ENCODE measurements around the gene EXOC3L4.

EXOC3L4 gene

DNA sequence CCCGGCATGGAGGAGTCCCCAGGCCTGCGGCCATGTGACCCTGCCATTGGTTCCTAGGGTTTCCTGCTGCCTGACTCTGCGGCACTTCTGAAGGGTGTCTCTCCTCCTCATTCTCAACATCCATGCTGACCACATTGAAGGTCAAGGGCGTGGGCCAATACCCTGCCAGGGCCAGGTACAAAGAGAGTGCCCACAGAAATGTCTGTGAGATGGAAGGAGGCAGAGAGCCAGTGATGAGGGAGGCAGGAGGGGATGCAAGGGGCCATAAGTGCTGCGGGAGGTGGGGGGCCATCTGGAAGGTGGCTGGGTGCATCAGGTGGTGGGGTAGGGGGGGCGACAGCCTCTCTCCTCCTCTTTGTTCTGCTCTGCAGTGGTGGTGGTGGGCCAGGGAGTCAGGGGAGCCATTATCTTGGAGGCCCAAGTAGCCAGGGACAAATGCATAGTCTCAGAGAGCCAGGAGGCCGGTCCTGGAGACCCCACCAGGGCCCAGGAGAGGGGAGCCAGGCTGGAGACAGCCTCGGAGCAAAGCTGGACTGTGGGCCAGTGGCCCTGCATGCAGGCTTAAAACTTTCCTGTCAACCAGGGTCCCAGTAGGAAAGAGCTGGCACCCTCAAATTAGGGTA, 24.2 kb upstream of the EXOC3L4 start:
- in situ Hi-C loops (cut with MboI; ENCODE audit: low sequenced_read_pairs): no loop called here

DNA sequence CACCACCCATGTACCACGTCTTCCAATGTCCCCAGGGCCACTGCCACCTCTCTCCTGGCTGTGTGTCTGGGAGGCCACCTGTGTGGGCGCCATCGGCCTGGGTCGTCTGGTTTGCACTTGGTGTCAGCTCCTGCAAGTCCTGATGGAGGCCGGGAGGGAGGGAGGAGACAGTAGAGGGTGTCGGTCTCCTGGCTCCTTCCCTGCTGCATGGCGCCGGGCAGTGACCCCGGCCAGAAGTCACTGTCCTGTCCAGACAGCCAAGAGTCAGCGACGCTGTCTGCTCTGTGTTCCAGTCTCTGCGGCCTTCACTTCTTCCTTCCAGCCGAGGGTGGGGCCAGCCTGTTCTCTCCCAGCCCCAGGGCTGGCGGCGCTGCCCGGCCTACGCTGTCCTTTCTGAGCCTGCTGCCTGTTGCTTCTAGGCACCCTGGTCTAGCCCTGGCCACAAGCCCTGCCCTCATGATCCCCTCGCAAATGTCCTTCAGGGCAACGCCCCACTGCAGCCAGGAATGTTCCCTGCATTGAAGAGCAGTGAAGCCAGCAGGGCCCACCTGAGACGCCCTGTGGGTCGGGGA, 23.5 kb upstream of the EXOC3L4 start:
- in situ Hi-C loops (cut with MboI; ENCODE audit: low sequenced_read_pairs): no loop called here

DNA sequence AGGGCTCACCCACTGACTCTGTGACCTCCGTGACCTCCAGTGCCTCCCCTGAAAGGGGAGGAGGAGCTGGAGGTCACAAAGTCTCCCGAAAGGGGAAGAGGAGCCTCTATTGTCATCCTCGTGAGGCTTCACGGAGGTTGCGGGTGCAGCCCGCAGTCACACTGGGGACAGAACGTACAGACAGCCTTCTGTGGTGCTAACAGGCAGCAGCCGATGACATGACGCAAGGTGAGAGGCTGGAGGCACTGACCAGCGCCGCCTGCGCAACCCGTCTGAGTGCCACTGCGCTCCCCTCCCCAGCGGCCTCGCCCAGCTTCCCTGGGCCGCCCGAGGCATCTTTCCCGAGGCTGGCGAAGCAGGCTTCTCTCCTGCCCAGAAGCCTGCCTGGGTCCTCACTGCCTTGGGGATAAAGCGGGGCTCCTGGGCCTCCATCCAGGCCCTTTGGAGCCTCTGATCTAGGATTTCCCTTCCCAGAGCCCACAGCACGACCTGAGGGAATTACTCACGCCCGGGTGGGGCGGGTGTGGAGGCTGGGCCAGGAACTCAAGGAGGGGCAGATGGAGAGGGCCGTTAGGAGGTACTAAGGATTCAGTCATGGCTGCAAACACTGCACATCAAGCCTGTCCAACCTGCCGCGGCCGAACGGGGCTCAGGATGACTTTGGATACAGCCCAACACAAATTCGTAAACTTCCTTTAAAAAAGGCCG, 22.8 kb upstream of the EXOC3L4 start:
- in situ Hi-C loops (cut with MboI; ENCODE audit: low sequenced_read_pairs): no loop called here

DNA sequence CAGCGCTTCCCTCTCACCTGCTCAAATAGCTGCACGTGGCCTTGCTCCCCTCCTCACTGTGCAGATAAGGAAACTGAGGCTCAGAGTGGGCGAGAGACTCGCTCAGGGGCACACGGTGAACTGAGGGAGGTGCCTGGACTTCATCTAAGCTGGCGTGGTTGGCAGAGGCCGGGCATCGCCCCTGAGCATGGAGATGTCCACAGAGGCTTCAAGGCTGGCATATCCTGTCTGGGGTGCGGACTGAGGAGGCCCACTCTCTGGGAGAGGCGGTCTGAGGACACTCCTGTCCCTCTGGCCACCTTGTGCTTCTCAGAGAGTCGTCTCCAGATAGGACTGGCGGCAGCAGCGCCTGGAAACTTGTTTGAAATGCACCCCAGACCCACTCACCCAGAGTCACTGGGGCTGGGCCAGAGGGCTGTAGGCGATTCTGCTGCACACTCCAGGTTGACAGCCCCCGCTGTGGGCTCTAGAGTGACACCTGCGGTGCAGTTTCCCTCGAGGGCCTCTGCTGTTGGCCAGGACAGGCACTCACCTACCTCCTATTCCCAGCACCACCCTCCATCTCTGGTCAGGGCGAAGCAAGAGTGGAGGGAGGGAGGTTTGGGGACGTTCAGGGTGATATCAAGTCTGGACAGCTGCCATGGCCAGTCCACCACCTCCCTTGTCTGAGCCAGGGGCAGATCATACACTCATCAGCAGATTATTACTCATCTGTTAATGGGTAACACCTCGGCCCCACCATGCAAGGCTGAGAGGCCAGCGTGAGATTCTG, 21.7 kb upstream of the EXOC3L4 start:
- in situ Hi-C loops (cut with MboI; ENCODE audit: low sequenced_read_pairs): no loop called here

DNA sequence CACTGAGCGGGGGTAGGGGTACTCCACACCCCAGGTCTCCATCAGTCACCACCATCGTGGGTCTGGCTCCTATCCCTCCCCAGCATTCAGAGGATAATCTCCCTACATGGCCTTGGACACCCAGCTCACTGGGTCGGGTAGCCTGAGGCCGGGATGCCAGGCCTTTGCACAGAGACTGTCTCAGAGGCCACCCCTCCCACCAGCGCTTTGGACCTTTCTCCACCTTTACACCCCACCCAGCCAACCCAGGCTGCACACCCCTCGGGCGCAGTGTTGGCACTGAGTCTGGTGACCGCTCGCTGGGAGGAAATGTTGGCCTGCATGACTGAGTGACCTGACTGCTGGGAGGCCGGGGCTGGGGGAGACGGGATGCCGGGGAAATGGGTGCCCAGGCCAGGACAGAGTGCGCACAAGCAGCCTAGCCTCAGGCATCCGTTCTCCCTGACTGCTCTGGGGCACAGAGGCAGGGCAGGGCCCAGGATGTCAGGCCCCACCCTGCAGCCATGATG, 21.1 kb upstream of the EXOC3L4 start:
- in situ Hi-C loops (cut with MboI; ENCODE audit: low sequenced_read_pairs): no loop called here

DNA sequence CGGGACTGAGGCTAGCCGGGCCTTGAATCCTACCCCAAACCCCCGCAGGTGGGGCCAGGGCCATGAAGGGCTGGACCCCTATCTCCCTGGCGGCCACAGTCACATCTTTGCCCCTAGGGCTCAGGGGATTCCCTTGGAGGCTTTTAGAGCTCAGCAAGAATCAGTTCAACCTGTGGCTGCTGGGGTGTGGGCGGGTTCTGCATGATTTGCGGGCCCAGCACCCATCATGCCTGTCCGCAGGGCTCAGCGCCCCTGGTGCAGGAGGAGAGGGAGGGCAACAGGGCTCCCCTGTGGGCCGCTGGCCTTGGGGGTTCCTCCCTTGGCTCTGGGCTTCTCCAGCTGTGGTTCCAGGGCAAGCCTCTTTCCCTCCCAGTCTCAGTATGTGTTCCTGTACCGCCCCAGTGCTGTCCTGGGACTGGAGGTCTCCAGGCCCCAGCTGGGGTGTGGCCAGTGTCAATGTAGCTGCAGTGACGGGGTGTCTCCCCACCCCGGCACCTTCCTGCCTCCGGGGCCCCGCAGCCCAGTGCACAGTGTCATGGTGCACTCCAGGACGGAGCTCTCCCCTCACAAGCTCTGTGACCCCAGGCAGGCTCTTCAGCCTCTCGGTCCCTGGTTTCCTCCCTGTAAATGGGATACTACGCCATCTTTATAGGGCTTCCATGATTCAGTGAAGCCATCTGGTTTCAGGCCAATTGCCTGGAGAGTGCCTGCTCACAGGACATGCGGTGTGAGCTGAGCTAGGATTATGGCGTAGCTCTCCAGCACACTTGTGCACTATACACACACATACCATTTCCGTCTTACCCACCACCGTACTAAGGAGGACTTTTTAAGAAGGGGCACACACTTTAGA, 20.4 kb upstream of the EXOC3L4 start:
- in situ Hi-C loops (cut with MboI; ENCODE audit: low sequenced_read_pairs): no loop called here

DNA sequence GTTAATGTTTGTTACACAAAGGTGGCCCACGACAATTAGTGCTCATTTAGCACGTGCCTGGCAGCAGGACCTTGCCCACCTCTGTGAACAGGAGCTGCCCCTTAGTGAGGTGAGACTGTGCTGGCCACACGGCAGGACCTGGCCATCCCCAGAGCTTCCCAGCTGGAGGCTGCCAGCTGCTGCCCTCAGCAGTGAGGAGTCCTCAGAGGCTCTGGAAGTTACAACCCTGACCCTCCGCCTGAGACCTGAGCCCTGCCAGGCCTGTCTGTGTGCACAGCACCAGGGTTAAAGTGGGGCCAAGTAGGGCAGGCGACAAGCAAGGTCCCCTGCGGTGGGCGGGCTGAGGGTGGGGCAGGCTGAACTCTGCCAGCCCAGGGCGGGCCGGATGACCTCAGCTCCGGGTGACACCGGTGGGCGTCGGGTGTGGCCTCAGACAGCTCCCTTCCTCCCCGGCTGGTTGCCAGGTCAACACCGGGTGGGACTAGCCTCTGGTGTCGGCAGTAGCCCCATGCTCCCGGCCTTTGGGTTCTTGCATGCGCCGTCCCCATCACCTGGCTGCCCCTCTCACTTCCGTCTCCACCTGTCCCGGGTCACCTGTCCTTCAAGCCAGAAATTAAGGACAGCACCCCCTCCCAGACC, 19.7 kb upstream of the EXOC3L4 start:
- in situ Hi-C loops (cut with MboI; ENCODE audit: low sequenced_read_pairs): loop anchor here (25.0 kb wide), 1 partner anchor 462 kb away; the partner anchor contains the start of gene TRMT61A

DNA sequence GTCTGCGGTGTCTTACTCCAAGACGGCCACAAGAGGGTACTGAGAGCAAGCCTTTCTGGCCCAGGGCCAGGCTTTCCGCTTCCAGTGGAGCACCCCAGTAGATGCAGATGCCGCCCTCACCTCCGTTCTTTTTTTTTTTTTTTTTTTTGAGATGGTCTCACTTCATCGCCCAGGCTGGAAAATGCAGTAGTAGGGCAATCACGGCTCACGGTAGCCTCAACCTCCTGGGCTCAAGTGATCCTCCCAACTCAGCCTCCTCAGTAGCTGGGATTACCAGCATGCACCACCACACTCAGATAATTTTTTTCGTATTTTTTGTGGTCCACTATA, 16.1 kb upstream of the EXOC3L4 start:
- in situ Hi-C loops (cut with MboI; ENCODE audit: low sequenced_read_pairs): loop anchor here (25.0 kb wide), 1 partner anchor 459 kb away; the partner anchor contains the start of gene TRMT61A

DNA sequence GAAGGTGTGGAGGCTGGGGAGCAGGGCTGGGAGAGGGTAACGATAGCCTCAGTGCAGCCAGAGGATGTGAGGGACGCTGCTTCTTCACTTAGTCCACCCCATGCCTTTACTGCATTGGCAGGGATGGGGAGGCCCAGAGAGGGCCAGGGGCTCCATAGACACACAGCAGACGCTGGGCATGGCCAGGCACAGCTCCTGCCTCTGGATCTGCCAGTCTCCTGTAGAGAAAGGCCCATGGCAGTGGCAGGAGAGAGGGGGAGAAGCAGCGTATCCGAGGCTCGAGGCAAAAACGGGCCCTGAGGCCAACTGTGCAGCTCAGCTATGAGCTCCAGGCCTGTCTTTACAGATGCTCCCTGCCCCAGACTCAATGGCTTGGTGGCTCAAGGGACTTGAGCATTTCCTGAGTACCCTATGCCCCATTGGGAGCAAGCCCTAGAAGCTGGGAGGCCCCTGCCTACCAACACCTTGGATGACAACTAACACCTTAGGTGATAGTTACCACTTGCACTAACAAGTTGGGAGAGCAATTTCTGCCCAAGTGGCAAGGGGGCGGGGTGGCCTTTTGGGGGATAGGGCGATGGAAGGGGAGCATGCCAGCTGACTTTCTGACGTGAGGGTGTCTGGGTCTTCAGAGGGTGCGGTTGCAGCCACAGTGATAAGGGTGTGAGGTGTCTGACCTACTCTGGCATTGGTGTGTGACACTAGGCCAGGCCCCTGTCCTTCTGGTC, 15.5 kb upstream of the EXOC3L4 start:
- in situ Hi-C loops (cut with MboI; ENCODE audit: low sequenced_read_pairs): loop anchor here (25.0 kb wide), 1 partner anchor 458 kb away; the partner anchor contains the start of gene TRMT61A

DNA sequence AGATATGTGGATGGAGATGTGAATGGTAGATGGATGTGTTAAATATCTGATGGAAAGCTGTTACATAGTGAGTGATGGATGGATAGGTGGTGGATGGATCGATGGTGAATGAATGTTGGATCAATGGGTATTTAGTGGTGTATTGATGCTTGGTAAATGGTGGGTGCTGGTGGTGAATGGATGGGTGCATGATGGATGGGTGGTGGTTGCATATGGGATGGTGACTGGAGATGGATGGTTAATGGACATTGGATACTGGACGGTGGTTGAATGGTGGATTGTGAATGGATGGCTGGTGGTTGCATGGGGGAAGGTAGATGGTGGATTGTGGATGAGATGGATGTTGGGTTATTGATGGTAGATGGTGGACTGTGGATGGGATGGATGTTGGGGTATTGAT, 12.6 kb upstream of the EXOC3L4 start:
- in situ Hi-C loops (cut with MboI; ENCODE audit: low sequenced_read_pairs): loop anchor here (10.0 to 25.0 kb wide), 2 partner anchors 213 to 455 kb away; partner anchors contain the start of gene TRMT61A

DNA sequence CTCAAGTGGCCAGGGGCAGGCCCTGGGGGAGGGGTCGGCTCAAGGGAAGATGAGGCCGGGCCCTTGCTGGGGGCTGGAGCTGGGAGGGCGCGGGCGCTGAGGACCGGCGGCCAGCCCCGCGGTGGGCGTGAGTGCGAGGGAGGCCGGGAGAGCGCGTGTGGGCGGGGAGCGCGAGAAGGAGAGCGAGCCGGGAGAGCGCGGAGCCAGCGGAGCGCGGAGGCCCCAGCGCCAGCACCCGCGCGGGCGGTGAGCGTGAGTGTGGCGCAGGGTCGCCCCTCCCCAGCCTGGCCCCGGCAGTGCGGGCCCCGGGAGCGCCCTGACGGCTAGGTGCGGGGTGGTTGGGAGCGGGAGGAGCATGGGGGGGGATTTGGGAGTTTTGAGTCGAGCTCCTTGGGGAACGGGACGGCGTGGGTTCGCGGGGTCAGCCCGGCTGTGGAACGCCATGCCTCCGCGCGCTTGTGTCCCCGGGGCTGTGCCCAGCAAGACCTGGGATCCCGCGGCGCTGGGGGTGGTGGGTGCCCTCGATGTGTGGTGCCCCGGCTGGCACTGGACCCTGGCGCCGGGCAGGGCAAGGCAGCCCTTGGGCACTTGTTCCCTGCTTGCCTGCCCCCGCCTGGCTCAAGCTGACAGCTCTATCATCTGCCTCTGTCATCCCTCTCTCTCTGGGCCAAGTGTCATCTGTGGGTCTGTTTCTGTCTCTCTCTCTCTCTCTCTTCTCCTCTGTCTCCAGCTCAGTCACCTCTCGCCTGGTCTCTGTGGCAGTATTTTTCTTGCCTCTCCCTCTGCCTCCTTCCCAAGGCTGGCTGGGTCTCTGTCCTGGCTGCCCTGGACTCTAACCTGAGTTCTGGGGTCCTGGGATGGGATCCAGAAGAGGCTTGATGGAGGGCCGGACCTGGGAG, 10.3 kb upstream of the EXOC3L4 start, which contains the start of gene LBHD2:
Gene LBHD2 (plus strand): TSS at position 190 of the 899 bp plus-strand sequence. CDS start 1,803 bp downstream, outside the sequence.
- in situ Hi-C loops (cut with MboI; ENCODE audit: low sequenced_read_pairs): loop anchor here (10.0 to 25.0 kb wide), 2 partner anchors 211 to 453 kb away; partner anchors contain the start of gene TRMT61A

DNA sequence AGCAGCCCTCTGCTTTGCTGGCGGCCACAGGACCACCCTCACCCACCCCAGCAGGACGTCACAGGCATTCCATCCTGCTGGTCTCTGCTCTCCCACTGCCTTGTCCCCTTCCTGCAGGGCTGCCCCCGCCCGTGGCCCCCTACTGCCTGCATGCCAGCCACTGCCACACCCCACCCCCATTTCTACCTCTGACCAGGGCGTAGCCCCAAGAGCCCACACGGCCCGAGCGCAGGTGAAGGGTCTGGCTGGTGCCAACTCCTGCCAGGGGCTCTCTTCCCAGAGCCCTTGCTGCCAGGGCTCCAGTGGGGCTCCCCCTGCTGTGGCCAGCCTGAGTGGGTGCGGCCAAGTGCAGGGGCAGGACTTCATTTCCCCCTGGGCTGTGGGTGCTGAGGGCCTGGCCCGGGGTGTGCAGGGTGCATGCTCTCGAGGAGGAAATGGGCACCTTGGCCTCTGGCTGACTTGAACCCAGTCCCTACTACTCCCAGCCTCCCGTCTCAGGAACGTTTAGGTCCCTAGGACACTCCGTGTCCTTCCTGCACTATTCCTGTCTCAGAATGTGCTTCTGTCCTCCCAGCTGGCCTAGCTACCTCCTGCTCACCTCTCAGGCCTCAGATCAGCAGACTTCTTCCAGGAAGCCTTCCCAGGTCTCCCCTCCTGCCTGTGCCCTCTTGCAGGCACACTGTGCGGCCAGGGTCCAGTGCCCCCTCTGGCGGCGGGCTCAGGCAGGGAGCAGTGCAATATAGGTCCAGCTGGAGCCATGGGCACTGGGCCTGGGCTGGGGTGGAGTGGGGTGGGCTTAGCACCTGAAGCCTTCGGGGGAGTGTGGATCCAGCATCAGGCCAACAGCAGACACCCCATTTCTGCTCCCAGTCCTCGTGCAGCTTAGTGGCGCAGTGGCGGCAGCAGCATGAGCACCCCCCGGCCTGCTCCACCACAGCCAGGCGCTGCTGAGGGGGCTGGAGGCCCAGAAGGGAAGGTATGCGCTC, 9.1 kb upstream of the EXOC3L4 start:
- in situ Hi-C loops (cut with MboI; ENCODE audit: low sequenced_read_pairs): loop anchor here (10.0 to 25.0 kb wide), 2 partner anchors 209 to 452 kb away; partner anchors contain the start of gene TRMT61A

DNA sequence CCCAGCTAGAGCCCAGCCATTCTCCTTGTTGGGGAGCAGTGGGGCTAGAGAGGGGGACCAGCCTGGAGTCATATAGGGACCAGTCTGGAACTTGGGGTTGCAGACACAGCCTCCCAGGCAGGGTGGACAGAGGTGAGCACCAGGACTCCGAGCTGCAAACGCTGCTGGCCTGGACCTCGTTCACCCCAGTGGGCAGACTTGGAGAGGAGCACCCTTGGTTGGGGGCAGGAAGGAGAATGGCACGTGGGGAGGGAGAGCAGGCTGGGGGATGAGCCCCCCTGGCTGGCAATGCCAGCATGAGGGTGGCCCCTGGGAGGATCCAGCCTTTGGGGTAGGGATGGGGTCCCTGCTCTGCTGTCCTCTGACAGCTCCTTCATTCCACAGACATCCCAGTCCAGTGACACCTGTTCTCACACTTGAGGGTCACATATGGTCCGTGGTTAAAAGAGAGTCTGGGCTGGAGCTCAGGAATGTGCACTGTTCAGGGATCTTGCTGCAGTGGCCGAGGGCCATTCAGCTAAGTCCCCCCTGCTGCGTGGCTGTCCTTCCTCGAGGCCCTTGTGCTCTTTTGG, 7.7 kb upstream of the EXOC3L4 start:
- in situ Hi-C loops (cut with MboI; ENCODE audit: low sequenced_read_pairs): loop anchor here (10.0 to 25.0 kb wide), 2 partner anchors 208 to 450 kb away; partner anchors contain the start of gene TRMT61A

DNA sequence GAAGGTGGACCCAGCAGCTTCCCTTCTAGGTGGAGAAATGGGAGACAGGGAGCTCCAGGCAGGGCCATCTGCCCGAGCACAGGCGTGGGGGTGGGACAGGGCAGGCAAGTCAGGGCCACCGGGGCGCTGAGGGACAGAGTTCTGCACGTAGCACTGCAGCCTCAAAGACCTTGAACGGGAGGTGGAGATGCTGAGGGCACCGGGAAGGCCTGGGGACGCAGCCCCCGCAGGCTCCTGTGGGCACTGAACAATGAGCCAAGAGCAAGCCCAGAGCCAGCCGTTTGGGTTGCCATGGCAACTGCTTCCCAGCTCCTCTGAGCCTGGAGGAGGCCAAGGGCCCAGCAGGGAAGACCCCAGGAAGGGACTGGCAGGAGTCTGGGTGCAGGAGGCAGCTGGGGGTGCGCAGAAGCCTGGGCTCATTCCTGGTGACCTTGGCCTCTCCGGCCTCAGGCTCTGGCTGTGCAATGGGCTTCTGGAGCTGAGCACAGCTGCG, 7.1 kb upstream of the EXOC3L4 start:
- in situ Hi-C loops (cut with MboI; ENCODE audit: low sequenced_read_pairs): loop anchor here (10.0 to 25.0 kb wide), 2 partner anchors 207 to 450 kb away; partner anchors contain the start of gene TRMT61A

DNA sequence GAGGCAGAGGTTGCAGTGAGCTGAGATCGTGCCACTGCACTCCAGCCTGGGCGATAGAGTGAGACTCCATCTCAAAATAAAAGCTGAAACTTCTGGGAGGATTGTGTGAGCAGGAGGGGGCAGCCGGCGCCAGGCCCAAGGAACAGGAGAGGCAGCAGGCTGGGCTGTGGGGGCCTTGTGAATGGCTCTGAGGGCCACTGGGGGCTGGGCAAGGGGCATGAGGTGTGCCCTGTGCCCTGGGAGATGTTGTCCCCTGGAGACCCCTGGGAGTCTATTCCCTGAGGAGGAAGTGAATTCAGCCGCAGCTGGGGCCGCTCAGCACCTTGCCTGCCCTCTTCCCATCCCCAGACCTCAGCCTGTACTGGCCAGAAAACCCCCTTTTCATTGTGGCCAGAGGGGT, 5.6 kb upstream of the EXOC3L4 start:
- in situ Hi-C loops (cut with MboI; ENCODE audit: low sequenced_read_pairs): loop anchor here (10.0 to 25.0 kb wide), 2 partner anchors 206 to 448 kb away; partner anchors contain the start of gene TRMT61A

All from HL-60/S4 (cell line).